HUES6 (cell line): Measurements from ENCODE around the gene MRGPRX3.

Experiments
- H3K27ac ChIP-seq: 2 replicates; pipeline ENCODE4 v1.7.0; 2013; ENCODE audit warnings: low read depth, mild to moderate bottlenecking, low read length, inconsistent platforms
- H3K27me3 ChIP-seq: 2 replicates; pipeline ENCODE4 v1.6.1; 2013; ENCODE audit warnings: low read length; ENCODE audit not compliant: control insufficient read depth, insufficient read depth
- H3K36me3 ChIP-seq: 2 replicates; pipeline ENCODE4 v1.6.1; 2013; ENCODE audit warnings: low read length; ENCODE audit not compliant: control insufficient read depth, insufficient read depth
- H3K4me1 ChIP-seq: 2 replicates; pipeline ENCODE4 v1.6.1; 2013; ENCODE audit warnings: low read length; ENCODE audit not compliant: control insufficient read depth, insufficient read depth
- H3K4me3 ChIP-seq: 2 replicates; pipeline ENCODE4 v1.5.1; 2013; ENCODE audit warnings: low read depth, low read length
- H3K9ac ChIP-seq: one replicate; pipeline ENCODE4 v1.6.1; 2013; ENCODE audit warnings: mild to moderate bottlenecking, low read length
- H3K9me3 ChIP-seq: 2 replicates; pipeline ENCODE4 v1.6.1; 2013; ENCODE audit warnings: low read depth, low read length; ENCODE audit not compliant: control insufficient read depth, insufficient read depth

The MRGPRX3 gene

DNA sequence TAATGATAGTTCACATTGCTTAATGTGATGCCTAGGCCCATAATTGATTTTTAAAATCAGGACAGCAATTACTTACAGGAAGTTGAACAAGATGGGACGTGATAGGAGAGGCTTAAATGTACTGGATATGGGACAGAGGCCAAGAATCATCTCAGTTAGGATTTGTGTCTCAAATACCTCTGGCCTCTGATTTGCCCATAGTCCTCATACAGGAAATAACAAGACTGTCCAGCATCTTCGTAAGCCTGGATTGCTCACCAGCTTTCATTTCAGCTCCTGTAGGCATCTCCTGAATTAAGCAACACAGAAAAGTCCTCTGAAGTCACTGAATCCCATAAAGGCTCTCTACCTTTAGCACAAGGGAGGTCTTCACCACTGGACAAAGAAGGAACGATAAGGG, at the start of gene MRGPRX3:
TSS of gene MRGPRX3 (plus strand) at position 231 of the 400 bp plus-strand sequence. CDS start 4,632 bp downstream, outside the sequence.
- Histone ChIP-seq H3K9ac (no peak within 1 kb of the TSS), H3K36me3 (no peaks in the 10 kb centered on the region), H3K4me3 (no peak within 1 kb of the TSS), H3K9me3 (peaks cover 7% of the 10 kb centered on the region), H3K27ac (no peak within 1 kb of the TSS), H3K27me3 (peaks cover 8% of the 10 kb centered on the region; the same call in 1 of the 2 replicates), H3K4me1 (no peaks in the 10 kb centered on the region)

GRCh38 chr11:18088366-18088765, 44.0 kb upstream of the MRGPRX3 start:
- Histone ChIP-seq H3K27ac (no peak overlapping the region), H3K9ac (no peak overlapping the region), H3K9me3 (no peaks in the 10 kb centered on the region), H3K27me3 (no peaks in the 10 kb centered on the region), H3K4me3 (no peak overlapping the region), H3K36me3 (peaks cover 95% of the 10 kb centered on the region), H3K4me1 (no peaks in the 10 kb centered on the region)

GRCh38 chr11:18088966-18089365, 43.4 kb upstream of the MRGPRX3 start:
- H3K4me3 ChIP-seq, result no peak overlapping the region
- peaks cover 95% of the 10 kb centered on the region for H3K36me3 ChIP-seq
- H3K9ac ChIP-seq, result no peak overlapping the region
- H3K4me1 ChIP-seq, result no peaks in the 10 kb centered on the region
- H3K27me3 ChIP-seq, result no peaks in the 10 kb centered on the region
- no peaks in the 10 kb centered on the region for H3K9me3 ChIP-seq
- no peak overlapping the region for H3K27ac ChIP-seq

DNA sequence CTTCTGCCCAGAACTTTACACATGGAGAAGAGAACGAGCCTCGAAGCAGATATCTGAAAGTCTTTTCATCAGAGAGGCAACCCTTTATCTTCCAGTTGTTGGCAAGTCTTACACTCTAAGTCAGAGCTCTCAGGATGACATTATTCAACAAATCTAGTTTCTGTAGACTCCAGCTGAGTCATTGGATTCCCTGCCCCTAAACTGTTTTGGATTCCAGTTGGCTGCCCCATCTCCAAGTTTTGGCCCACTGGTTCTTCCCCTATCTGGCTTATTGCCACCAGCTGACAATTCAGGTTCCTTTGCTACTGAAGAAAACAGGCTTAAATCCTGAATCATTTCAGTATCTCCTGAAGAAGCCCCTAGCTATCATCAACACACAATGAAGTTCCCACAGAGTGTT, 40.6 kb upstream of the MRGPRX3 start:
- Histone ChIP-seq H3K4me3 (no peak overlapping the region), H3K36me3 (peaks cover 95% of the 10 kb centered on the region), H3K27me3 (no peaks in the 10 kb centered on the region), H3K9ac (no peak overlapping the region), H3K9me3 (no peaks in the 10 kb centered on the region), H3K4me1 (no peaks in the 10 kb centered on the region), H3K27ac (no peak overlapping the region)

GRCh38 chr11:18093959-18094358, 38.4 kb upstream of the MRGPRX3 start:
- H3K36me3 ChIP-seq, result peaks cover 73% of the 10 kb centered on the region

DNA sequence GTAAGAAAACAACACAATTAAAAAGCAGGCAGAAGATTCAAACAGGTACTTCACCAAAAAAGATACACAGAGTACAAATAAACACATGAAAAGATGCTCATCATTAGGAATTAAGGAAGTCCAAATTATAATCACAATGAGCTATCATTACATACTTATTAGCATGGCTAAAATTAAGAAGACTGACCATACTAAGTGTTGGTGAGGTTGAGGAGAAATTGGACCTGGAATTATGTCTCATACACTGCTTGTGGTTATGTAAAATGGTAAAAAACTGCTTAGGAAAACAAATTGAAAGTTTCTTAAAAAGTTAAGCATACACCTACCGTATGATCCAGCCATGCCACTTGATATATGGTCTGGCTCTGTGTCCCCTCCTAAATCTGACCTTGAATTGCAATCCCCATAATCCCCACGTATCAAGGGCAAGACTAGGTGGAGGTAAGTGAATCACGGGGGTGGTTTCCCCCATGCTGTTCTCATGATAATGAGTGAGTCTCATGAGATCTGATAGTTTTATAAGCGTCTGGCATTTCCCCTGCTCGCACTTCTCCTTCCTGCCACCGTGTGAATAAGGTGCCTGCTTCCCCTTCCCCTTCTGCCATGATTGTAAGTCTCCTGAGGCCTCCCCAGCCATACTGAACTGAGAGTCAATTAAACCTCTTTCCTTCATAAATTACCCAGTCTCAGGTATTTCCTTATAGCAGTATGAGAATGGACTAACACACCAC, 31.3 kb upstream of the MRGPRX3 start:
- Histone ChIP-seq H3K27ac (no peak overlapping the region), H3K36me3 (peaks cover 49% of the 10 kb centered on the region), H3K4me1 (no peaks in the 10 kb centered on the region), H3K9me3 (no peaks in the 10 kb centered on the region), H3K9ac (no peak overlapping the region), H3K27me3 (no peaks in the 10 kb centered on the region), H3K4me3 (no peak overlapping the region)

More at GRCh38 chr11:18093959-18094358, 38.4 kb upstream of the MRGPRX3 start:
- H3K27ac ChIP-seq, result no peak overlapping the region
- no peak overlapping the region for H3K4me3 ChIP-seq
- H3K9me3 ChIP-seq, result no peaks in the 10 kb centered on the region
- no peak overlapping the region for H3K9ac ChIP-seq
- no peaks in the 10 kb centered on the region for H3K4me1 ChIP-seq
- no peaks in the 10 kb centered on the region for H3K27me3 ChIP-seq

GRCh38 chr11:18105086-18105801, 27.1 kb upstream of the MRGPRX3 start:
- H3K4me1 ChIP-seq, result no peaks in the 10 kb centered on the region
- peaks cover 32% of the 10 kb centered on the region for H3K36me3 ChIP-seq
- H3K4me3 ChIP-seq, result peak overlapping the region; percentile 99
- H3K9me3 ChIP-seq, result no peaks in the 10 kb centered on the region
- peak overlapping the region; percentile 94 for H3K9ac ChIP-seq
- H3K27ac ChIP-seq, result 0 out of 2 replicates have a peak overlapping the region, but pooled peaks have one; percentile 42
- no peaks in the 10 kb centered on the region; the same call in 1 of the 2 replicates for H3K27me3 ChIP-seq

GRCh38 chr11:18105802-18106574, 26.4 kb upstream of the MRGPRX3 start, which contains the start of gene SAAL1:
Gene SAAL1 (minus strand): TSS chr11:18106082. CDS start chr11:18106041, 41 bp downstream.
- H3K4me1 ChIP-seq, result no peaks in the 10 kb centered on the region
- H3K9ac ChIP-seq, result peak within 1 kb of the TSS; percentile 94
- peaks cover 4% of the 10 kb centered on the region; the same call in 1 of the 2 replicates for H3K27me3 ChIP-seq
- H3K27ac ChIP-seq, result 0 out of 2 replicates have a peak within 1 kb of the TSS, but pooled peaks have one; percentile 42
- peaks cover 27% of the 10 kb centered on the region for H3K36me3 ChIP-seq
- H3K4me3 ChIP-seq, result peak within 1 kb of the TSS; percentile 99
- no peaks in the 10 kb centered on the region for H3K9me3 ChIP-seq

GRCh38 chr11:18106688-18107087, 25.7 kb upstream of the MRGPRX3 start:
- Histone ChIP-seq H3K4me1 (no peaks in the 10 kb centered on the region), H3K27me3 (peaks cover 4% of the 10 kb centered on the region; the same call in 1 of the 2 replicates), H3K9ac (no peak overlapping the region), H3K27ac (no peak overlapping the region), H3K9me3 (no peaks in the 10 kb centered on the region), H3K4me3 (no peak overlapping the region), H3K36me3 (peaks cover 20% of the 10 kb centered on the region)

DNA sequence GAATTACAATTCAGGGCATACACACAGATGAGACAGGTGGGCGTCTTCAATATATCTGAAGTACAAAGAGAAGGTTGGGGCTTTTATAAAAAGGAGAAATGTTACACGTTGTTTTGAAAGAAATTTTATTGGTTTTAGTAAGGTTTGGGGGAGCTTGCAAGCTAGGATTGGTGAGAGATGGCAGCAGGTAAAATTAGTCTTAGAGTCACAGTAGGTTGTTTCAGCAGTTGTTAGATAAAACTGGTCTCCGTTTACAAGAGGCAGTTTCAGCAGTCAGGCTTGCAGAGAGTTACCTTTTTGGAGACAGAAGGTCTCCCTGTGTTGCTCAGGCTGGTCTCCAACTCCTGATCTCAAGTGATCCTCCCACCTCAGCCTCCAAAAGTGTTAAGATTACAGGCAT, 24.1 kb upstream of the MRGPRX3 start:
- no peak overlapping the region for H3K27ac ChIP-seq
- H3K4me3 ChIP-seq, result no peak overlapping the region
- H3K36me3 ChIP-seq, result peaks cover 5% of the 10 kb centered on the region
- H3K4me1 ChIP-seq, result no peaks in the 10 kb centered on the region
- H3K27me3 ChIP-seq, result peaks cover 16% of the 10 kb centered on the region
- no peaks in the 10 kb centered on the region for H3K9me3 ChIP-seq
- no peak overlapping the region for H3K9ac ChIP-seq
